GM12872 (cell line): ENCODE results near the gene CCDC117.

ENCODE experiments used
- CTCF ChIP-seq: IDR thresholded peaks from 3 replicates; pipeline ENCODE4 v1.5.1; 2011; ENCODE audit warnings: low read depth, mild to moderate bottlenecking, low read length, moderate library complexity; ENCODE audit not compliant: insufficient read depth

The CCDC117 gene

DNA sequence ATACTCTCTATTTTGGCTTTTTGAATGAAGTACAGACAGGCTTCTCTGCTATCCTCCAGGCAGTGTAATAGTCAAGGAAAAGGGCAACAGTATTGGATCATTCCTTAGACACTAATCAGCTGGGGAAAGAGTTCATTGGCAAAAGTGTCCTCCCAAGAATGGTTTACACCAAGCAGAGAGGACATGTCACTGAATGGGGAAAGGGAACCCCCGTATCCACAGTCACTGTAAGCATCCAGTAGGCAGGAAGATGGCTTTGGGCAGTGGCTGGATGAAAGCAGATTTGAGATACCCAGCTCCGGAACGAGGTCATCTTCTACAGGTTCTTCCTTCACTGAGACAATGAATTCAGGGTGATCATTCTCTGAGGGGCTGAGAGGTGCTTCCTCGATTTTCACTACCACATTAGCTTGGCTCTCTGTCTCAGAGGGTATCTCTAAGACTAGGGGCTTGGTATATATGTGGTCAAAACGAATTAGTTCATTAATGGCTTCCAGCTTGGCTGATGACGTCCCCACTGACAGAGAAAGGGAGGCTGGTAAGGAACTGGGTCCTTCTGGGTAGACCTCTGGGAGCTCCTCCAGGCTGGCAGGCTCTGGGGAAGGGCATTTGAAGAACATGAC, 22.7 kb downstream of the CCDC117 start:
- no peak for TF ChIP-seq CTCF

DNA sequence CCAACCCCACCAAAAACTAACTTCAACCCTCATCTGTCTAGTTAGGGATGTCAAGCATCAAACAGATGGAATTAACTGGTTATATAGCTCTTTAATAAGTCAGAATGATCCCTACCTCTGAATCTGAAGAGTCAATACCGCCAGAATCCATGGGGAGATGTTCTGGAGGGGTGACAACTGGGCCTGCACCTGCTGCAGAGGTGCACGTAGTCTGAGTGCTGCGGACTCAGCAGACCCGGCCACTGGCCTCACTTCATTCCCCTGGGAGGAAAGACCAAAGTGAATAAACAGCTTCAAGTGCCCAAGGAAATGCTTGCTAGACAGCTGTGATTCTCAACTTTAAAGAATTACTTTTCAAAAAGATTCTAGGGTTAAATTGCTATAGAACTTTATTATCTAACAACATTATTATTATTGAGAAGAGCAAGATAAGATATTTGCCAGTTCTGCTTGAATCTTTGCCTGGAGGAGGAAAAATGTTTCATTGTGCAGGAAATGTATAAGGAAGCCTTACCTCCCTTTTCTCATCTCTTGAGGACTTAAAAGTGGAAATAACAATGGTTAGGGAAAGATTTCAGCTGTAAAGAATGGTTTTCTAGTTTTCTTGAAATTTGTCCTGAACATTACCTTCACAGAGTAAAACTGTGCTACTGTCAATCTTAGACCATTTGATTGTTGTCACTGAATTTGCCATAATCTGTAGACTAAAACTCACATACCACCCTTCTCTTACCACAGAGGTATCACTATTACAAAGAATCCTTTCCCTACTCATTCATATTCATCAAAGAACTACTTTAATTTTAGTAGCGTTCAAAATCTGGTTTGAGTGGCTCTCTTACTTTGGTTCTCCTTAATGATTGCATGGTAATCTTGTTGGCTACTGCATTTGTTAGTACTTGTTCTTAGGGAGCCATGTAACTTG, 23.7 kb downstream of the CCDC117 start:
- no peak for TF ChIP-seq CTCF

- no peak for TF ChIP-seq CTCF
Measured at GRCh38 chr22:28798810-28799605, 26.5 kb downstream of the CCDC117 start.

DNA sequence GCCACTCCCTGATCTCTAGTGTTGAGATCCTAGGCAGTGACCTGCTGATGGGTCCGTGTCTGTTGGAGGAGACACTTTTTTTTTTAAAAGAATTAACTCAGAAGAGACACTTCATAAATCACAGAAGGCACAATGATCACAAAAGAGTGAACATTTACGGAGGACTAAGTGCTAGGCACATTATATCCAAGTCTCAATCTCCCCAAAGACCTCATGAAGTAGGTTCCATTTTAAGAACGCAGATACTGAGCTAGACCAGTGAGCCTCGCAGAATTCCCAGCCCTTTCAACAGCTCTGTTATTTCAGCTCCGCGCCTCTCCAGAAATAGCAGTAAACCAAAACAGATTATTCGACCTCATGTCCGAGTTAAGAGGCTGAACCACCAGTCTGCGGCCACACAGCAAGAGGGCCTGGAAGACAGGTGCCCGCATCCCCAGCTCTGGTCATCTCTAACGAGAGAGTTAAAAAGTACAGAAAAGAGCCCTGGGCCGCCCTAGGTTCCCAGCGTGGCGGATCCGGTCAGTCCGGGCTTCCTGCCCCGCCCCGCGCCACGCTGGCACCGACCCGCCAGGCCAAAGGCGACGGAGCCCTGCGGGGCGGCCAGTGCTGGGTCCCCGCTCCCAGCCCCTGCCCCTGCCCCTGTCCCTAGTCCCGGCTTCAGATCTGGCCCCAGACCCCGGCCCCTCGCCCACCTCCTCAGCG, 27.3 kb downstream of the CCDC117 start:
- no peak for TF ChIP-seq CTCF

GRCh38 chr22:28800308-28801041, 28.0 kb downstream of the CCDC117 start, which contains the start of gene XBP1:
XBP1 (minus strand) TSS chr22:28800569.
- no peak for TF ChIP-seq CTCF

DNA sequence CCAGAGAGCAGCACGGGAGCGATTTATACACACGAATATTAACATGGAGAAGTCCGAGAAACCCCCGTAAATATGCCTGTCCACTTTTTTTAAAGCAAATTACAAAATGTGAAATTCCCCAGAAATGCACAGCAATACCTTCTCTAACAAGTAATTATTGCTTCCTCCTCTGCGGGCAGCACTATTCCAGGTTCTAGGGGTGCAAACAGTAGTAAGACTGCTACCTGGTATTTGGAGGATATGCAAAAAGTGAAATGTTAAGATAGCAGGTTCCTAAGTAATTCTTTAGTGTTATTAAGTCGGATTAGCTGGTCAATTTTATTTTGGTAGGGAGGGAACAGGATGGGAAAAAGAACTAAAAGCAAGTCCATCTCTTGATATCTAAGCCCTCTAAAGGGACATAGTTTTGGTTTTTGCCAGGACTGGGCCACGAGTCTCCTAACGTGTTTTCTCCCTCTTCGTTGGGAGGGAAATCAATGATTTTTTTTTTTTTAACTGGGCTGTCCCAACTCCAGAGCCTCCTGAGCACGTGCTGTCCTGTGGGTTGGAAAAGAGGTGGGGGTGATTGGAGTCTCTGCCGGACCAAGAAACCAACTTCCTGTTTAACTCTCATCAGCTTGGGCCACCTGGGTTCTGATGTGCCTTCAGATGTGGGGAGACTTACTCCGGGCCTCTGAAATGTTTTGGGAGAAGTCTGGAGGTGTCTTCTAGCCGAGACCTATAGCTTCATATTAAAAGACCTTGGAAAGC, 29.5 kb downstream of the CCDC117 start:
- no peak for TF ChIP-seq CTCF
